Measurements from ENCODE around the gene SLTM. TPM values are rescaled to one million over a fixed set of nuclear protein-coding genes. Genes with fewer than 3 reads are reported as not detected.

The SLTM gene
- total RNA-seq, 1 donor from 2014 or later, result 68.2 TPM

DNA sequence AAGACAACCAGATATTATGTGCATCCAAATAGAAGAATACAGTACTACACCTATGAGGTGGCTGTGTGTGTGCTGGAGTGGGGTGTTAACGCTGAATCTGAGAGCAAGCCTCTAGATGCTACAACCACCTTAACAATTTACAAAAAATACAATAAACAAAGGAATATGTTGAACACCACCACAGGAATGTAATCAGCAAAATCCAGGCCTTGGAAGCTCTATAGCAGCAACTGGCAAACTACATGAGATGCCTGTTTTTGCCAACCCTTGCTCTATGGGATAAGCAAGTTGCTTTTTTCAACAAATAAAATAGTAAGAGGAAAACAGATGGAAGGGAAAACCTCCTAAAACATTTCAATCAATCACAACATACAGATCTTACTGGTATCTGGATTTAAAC, 23.9 kb downstream of the SLTM start:
- no peak overlapping the region for H3K4me3 ChIP-seq (ENCODE audit: insufficient read depth, low read depth, low read length)
- H3K9me3 ChIP-seq (ENCODE audit: insufficient read depth, low read depth, low read length), result no peaks in the 10 kb centered on the region
- Mint-ChIP-seq H3K9me3 (ENCODE audit: unreplicated experiment) (no peaks in the 10 kb centered on the region), H3K4me3 (ENCODE audit: unreplicated experiment) (no peak overlapping the region), H3K27me3 (ENCODE audit: low read depth, unreplicated experiment) (no peaks in the 10 kb centered on the region), H3K27ac (ENCODE audit: unreplicated experiment) (no peak overlapping the region), H3K36me3 (ENCODE audit: low read depth, unreplicated experiment) (peaks cover 7% of the 10 kb centered on the region), H3K4me1 (ENCODE audit: low read depth, unreplicated experiment) (peaks cover 6% of the 10 kb centered on the region)
- no peak for DNase-seq (ENCODE audit: low read depth)
- no peaks in the 10 kb centered on the region for H3K4me1 ChIP-seq (ENCODE audit: insufficient read depth, low read length)
- H3K27ac ChIP-seq (ENCODE audit: low read depth, low read length), result no peak overlapping the region
- no peak overlapping the region for H3K4me2 ChIP-seq (ENCODE audit: low read length)
- peaks cover 59% of the 10 kb centered on the region for H3K79me2 ChIP-seq (ENCODE audit: insufficient read depth, low read length)
- peaks cover 14% of the 10 kb centered on the region for H3K36me3 ChIP-seq (ENCODE audit: insufficient read depth, low read length)
- no peak overlapping the region for H3K9ac ChIP-seq (ENCODE audit: low read length)
- H3K27me3 ChIP-seq (ENCODE audit: insufficient read depth, low read length), result no peaks in the 10 kb centered on the region
- FAIRE-seq, result no peak
- H4K20me1 ChIP-seq (ENCODE audit: insufficient read depth, low read length), result peaks cover 30% of the 10 kb centered on the region
- H2AFZ ChIP-seq (ENCODE audit: low read depth, low read length), result no peak overlapping the region
- TF ChIP-seq CTCF (IDR thresholded peaks at IDR 0.05; ENCODE audit: insufficient read depth, low read depth, low read length) (no peak), EZH2 (IDR thresholded peaks at IDR 0.05; ENCODE audit: insufficient read depth, low read length) (no peak)

DNA sequence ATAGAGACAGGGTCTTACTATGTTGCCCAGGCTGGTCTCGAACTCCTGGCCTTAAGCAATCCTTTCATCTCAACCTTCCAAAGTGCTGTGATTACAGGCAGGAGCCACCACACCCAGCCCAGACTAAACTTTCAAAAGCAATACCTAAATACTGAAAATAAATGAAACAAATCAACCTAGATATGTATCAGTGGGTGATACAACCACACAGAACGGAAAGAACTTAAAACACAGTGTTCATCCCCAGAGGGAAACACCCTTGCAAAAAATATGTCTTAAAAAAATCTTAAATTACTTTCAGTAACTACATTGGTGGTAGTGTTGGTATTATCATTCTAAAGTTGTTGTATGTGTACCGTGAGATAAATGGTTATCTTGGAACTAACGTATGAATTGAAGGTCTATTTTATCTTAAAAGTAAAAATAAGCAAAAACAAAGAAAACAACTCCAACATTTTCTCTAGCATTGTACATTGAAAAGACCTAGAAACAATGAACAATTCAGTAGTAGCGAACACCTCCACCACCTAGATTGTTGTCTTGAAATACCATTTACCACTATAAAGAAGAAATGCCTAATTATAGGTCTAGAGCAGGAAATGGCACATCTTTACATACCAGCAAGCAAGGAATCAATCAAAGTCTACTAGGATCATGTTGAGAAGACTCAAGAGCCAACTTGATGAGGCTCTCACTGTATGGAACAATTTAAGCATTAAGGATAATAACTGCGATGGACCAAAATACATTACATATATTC, 24.7 kb downstream of the SLTM start:
- Mint-ChIP-seq H3K27me3 (ENCODE audit: low read depth, unreplicated experiment) (no peaks in the 10 kb centered on the region), H3K9me3 (ENCODE audit: unreplicated experiment) (no peaks in the 10 kb centered on the region), H3K27ac (ENCODE audit: unreplicated experiment) (no peak overlapping the region), H3K4me1 (ENCODE audit: low read depth, unreplicated experiment) (peaks cover 6% of the 10 kb centered on the region), H3K36me3 (ENCODE audit: low read depth, unreplicated experiment) (peaks cover 7% of the 10 kb centered on the region), H3K4me3 (ENCODE audit: unreplicated experiment) (no peak overlapping the region)
- Histone ChIP-seq H3K4me3 (ENCODE audit: insufficient read depth, low read depth, low read length) (no peak overlapping the region), H3K79me2 (ENCODE audit: insufficient read depth, low read length) (peaks cover 56% of the 10 kb centered on the region), H3K4me2 (ENCODE audit: low read length) (no peak overlapping the region), H3K36me3 (ENCODE audit: insufficient read depth, low read length) (peaks cover 14% of the 10 kb centered on the region), H3K4me1 (ENCODE audit: insufficient read depth, low read length) (no peaks in the 10 kb centered on the region), H4K20me1 (ENCODE audit: insufficient read depth, low read length) (peaks cover 25% of the 10 kb centered on the region), H3K9me3 (ENCODE audit: insufficient read depth, low read depth, low read length) (no peaks in the 10 kb centered on the region), H3K27me3 (ENCODE audit: insufficient read depth, low read length) (no peaks in the 10 kb centered on the region), H3K27ac (ENCODE audit: low read depth, low read length) (no peak overlapping the region), H3K9ac (ENCODE audit: low read length) (no peak overlapping the region), H2AFZ (ENCODE audit: low read depth, low read length) (no peak overlapping the region)
- no peak for FAIRE-seq
- TF ChIP-seq CTCF (IDR thresholded peaks at IDR 0.05; ENCODE audit: insufficient read depth, low read depth, low read length) (no peak), EZH2 (IDR thresholded peaks at IDR 0.05; ENCODE audit: insufficient read depth, low read length) (no peak)
- DNase-seq (ENCODE audit: low read depth), result no peak

DNA sequence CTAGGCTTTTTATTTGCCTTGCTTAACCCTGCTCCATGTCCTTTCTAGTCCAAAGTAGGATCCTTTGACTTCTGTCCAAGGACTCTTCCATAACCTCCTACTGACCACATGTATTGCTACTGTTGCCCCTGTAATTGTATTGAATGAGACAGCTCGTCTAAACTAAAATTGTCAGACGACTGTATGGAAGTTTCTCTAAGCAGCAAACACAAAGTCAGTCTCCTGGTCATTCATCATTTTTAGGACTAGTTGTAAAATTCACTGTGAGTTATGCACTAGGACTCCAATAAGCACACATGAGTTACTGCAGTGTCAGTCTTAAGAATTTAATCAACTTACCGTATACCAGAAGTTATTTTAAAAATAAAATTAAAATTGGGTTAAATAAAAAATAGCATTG, 32.8 kb downstream of the SLTM start:
- Histone ChIP-seq H3K27ac (ENCODE audit: low read depth, low read length) (no peak overlapping the region), H2AFZ (ENCODE audit: low read depth, low read length) (no peak overlapping the region), H3K9ac (ENCODE audit: low read length) (no peak overlapping the region), H3K4me2 (ENCODE audit: low read length) (no peak overlapping the region), H3K36me3 (ENCODE audit: insufficient read depth, low read length) (peaks cover 36% of the 10 kb centered on the region), H3K27me3 (ENCODE audit: insufficient read depth, low read length) (no peaks in the 10 kb centered on the region), H3K4me1 (ENCODE audit: insufficient read depth, low read length) (no peaks in the 10 kb centered on the region), H3K9me3 (ENCODE audit: insufficient read depth, low read depth, low read length) (no peaks in the 10 kb centered on the region), H3K4me3 (ENCODE audit: insufficient read depth, low read depth, low read length) (no peak overlapping the region), H3K79me2 (ENCODE audit: insufficient read depth, low read length) (peaks cover 23% of the 10 kb centered on the region), H4K20me1 (ENCODE audit: insufficient read depth, low read length) (peaks cover 7% of the 10 kb centered on the region)
- FAIRE-seq, result no peak
- peaks cover 14% of the 10 kb centered on the region for H3K36me3 Mint-ChIP-seq (ENCODE audit: low read depth, unreplicated experiment)
- TF ChIP-seq CTCF (IDR thresholded peaks at IDR 0.05; ENCODE audit: insufficient read depth, low read depth, low read length) (no peak), EZH2 (IDR thresholded peaks at IDR 0.05; ENCODE audit: insufficient read depth, low read length) (no peak)
- H3K4me3 Mint-ChIP-seq (ENCODE audit: unreplicated experiment), result no peak overlapping the region
- DNase-seq (ENCODE audit: low read depth), result no peak
- H3K27me3 Mint-ChIP-seq (ENCODE audit: low read depth, unreplicated experiment), result no peaks in the 10 kb centered on the region
- no peaks in the 10 kb centered on the region for H3K4me1 Mint-ChIP-seq (ENCODE audit: low read depth, unreplicated experiment)
- H3K27ac Mint-ChIP-seq (ENCODE audit: unreplicated experiment), result no peak overlapping the region
- no peaks in the 10 kb centered on the region for H3K9me3 Mint-ChIP-seq (ENCODE audit: unreplicated experiment)
